Keratinocyte (primary cell): Measurements from ENCODE around the gene HMGCR. TPM values are rescaled to one million over a fixed set of nuclear protein-coding genes. Genes with fewer than 3 reads are reported as not detected.

Experiments used
- DNase-seq: peaks from one replicate; pipeline ENCODE4 v3.0.0-alpha.2; 2011; ENCODE audit warnings: low read depth, missing footprints, low spot score
- FAIRE-seq: peaks from 2 replicates; lab custom pipeline; 2011; peaks lifted over from hg19 to GRCh38; lab: Jason Lieb, UNC
- H2AFZ ChIP-seq: 2 replicates; pipeline ENCODE4 v1.6.0; 2012; ENCODE audit warnings: low read length, control low read depth, inconsistent platforms; ENCODE audit not compliant: control insufficient read depth
- H3K27ac ChIP-seq: 2 replicates; pipeline ENCODE4 v1.5.1; 2011; ENCODE audit warnings: low read length; ENCODE audit not compliant: control insufficient read depth, insufficient read depth
- H3K27me3 ChIP-seq: 3 replicates; pipeline ENCODE4 v1.6.0; 2011; ENCODE audit warnings: low read length; ENCODE audit not compliant: control insufficient read depth, insufficient read depth; ENCODE audit errors: extremely low read depth
- H3K36me3 ChIP-seq, 2 experiments: 2 replicates in 1 of 2; 3 replicates in 1 of 2; pipeline ENCODE4 v1.5.1; 2011; ENCODE audit warnings: low read length in 2 of 2, mild to moderate bottlenecking in 1 of 2; ENCODE audit not compliant: control insufficient read depth in 2 of 2, insufficient read depth in 2 of 2; ENCODE audit errors: extremely low read depth in 1 of 2
- H3K4me1 ChIP-seq: 3 replicates; pipeline ENCODE4 v1.5.1; 2011; ENCODE audit warnings: low read length; ENCODE audit not compliant: control insufficient read depth, insufficient read depth; ENCODE audit errors: extremely low read depth
- H3K4me2 ChIP-seq: 3 replicates; pipeline ENCODE4 v1.6.0; 2011; ENCODE audit warnings: low read depth, low read length; ENCODE audit not compliant: control insufficient read depth, insufficient read depth; ENCODE audit errors: extremely low read depth
- H3K4me3 ChIP-seq, 3 experiments: fragments of 200-600 bp in 1 of 3; sonication (generic) in 1 of 3; 2 replicates in 2 of 3; 3 replicates in 1 of 3; pipeline ENCODE4 v1.5.1; 2011 to 2016; ENCODE audit warnings: low read length in 3 of 3, mild to moderate bottlenecking in 3 of 3, control low read depth in 2 of 3, inconsistent platforms in 1 of 3, low read depth in 1 of 3, mixed read lengths in 1 of 3, mixed run types in 1 of 3, moderate library complexity in 1 of 3; ENCODE audit not compliant: control insufficient read depth in 2 of 3, insufficient read depth in 2 of 3; ENCODE audit errors: extremely low read depth in 1 of 3
- H3K79me2 ChIP-seq: 2 replicates; pipeline ENCODE4 v1.6.0; 2012; ENCODE audit warnings: low read length; ENCODE audit not compliant: control insufficient read depth, insufficient read depth
- H3K9ac ChIP-seq: 3 replicates; pipeline ENCODE4 v1.6.0; 2011; ENCODE audit warnings: low read length; ENCODE audit not compliant: control insufficient read depth, insufficient read depth; ENCODE audit errors: extremely low read depth
- H3K9me1 ChIP-seq: 3 replicates; pipeline ENCODE4 v1.6.0; 2011; ENCODE audit warnings: low read length; ENCODE audit not compliant: control insufficient read depth, insufficient read depth; ENCODE audit errors: extremely low read depth
- H3K9me3 ChIP-seq: 2 replicates; pipeline ENCODE4 v1.5.1; 2012; ENCODE audit warnings: low read depth, low read length; ENCODE audit not compliant: control insufficient read depth
- H4K20me1 ChIP-seq: 3 replicates; pipeline ENCODE4 v1.6.0; 2011; ENCODE audit warnings: low read length; ENCODE audit not compliant: control insufficient read depth, insufficient read depth; ENCODE audit errors: extremely low read depth
- CTCF ChIP-seq, 3 experiments: IDR thresholded peaks in 1 of 3; conservative IDR thresholded peaks in 1 of 3; optimal IDR thresholded peaks in 1 of 3; 2 replicates in 2 of 3; 3 replicates in 1 of 3; pipeline versions ENCODE3 to v1.5.1; 2011; ENCODE audit warnings: low read length in 3 of 3, mild to moderate bottlenecking in 3 of 3, moderate library complexity in 2 of 3, control low read depth in 1 of 3, inconsistent platforms in 1 of 3; ENCODE audit not compliant: insufficient read depth in 2 of 3; ENCODE audit errors: extremely low read depth in 1 of 3
- EZH2 ChIP-seq: IDR thresholded peaks from one replicate; pipeline ENCODE4 v1.6.1; 2012; ENCODE audit warnings: inconsistent platforms, mild to moderate bottlenecking, low read length, moderate library complexity
- dilution Hi-C: fragments of 300-500 bp; cut with MboI; formaldehyde crosslinking; loops from one replicate; pipeline ENCODE4 v1.7.0; 2020; ENCODE audit warnings: low sequenced_read_pairs; ENCODE audit not compliant: extremely low pct_ligation_motif_present
- polyA plus RNA-seq, 5 experiments: library from polyadenylated mRNA; depleted of rRNA in 3 of 5; stranded (reverse) in 3 of 5; stranded (forward) in 1 of 5; unstranded in 1 of 5; fragments of >200 nt; gene quantifications; 1 replicate in 1 of 5; 2 replicates in 3 of 5; 3 replicates in 1 of 5; pipeline versions ENCODE4 v1.2.1 to v1.2.3, GENCODE V29; 2011 to 2012; ENCODE audit warnings: missing spikeins in 2 of 5, low read depth in 1 of 5, low replicate concordance in 1 of 5

Gene HMGCR
- polyA plus RNA-seq, 1 donor (not counting 4 experiments of a cell fraction or from before 2014, with no cell fraction given) = 181 TPM

DNA sequence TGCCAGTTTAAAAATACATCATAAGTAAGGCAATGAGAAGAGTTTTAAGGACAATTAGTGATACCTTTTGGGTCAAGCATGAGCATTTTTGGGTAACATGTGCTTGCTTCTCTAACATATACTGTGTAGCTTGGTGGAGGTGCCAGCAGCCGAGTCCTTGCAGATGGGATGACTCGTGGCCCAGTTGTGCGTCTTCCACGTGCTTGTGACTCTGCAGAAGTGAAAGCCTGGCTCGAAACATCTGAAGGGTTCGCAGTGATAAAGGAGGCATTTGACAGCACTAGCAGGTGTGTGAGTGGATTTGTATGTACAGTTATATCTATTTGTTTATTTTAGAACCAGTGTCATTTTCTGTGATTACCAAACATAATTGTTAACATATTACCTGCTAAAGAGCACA, 18.2 kb downstream of the HMGCR start:
- Histone ChIP-seq H3K9me1 (no peaks in the 10 kb centered on the region), H3K9me3 (no peaks in the 10 kb centered on the region), H3K9ac (no peak overlapping the region), H4K20me1 (no peaks in the 10 kb centered on the region), H2AFZ (no peak overlapping the region), H3K79me2 (peaks cover 15% of the 10 kb centered on the region), H3K4me2 (no peak overlapping the region), H3K27me3 (no peaks in the 10 kb centered on the region), H3K36me3 (peaks cover 41 to 56% of the 10 kb centered on the region in 2 experiments), H3K27ac (no peak overlapping the region), H3K4me3 (no peak overlapping the region), H3K4me1 (no peaks in the 10 kb centered on the region)
- no peak for TF ChIP-seq EZH2
- no peak for FAIRE-seq
- dilution Hi-C loops = no loop called here
- no peak for DNase-seq

DNA sequence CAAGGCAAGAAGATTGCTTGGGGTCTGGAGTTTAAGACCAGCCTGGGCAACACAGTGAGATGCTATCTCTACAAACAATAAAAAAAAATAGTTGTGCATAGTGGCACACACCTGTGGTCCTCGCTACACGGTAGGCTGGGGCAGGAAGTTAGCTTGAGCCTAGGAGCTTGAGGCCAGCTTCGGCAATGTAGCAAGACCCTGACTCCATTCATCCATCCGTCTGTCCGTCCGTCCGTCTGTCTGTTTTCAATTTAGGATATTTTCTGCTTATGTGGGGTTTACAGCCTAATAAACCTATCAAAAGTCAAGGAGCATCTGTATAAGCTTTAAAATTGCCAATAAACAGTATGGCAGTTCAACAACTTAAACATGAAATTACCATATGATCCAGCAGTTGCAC, 19.7 kb downstream of the HMGCR start:
- no peaks in the 10 kb centered on the region for H3K9me1 ChIP-seq
- H3K36me3 ChIP-seq = peaks cover 35 to 48% of the 10 kb centered on the region in 2 experiments
- H3K9ac ChIP-seq = no peak overlapping the region
- no peaks in the 10 kb centered on the region for H3K9me3 ChIP-seq
- no peaks in the 10 kb centered on the region for H4K20me1 ChIP-seq
- no peak overlapping the region for H3K4me3 ChIP-seq
- dilution Hi-C loops = no loop called here
- H3K27ac ChIP-seq = no peak overlapping the region
- DNase-seq (no peak), FAIRE-seq (no peak)
- H3K4me2 ChIP-seq = no peak overlapping the region
- H3K27me3 ChIP-seq = no peaks in the 10 kb centered on the region
- TF ChIP-seq EZH2 = no peak
- no peak for TF ChIP-seq CTCF (optimal IDR thresholded peaks at IDR 0.05 in 1 of 3, IDR thresholded peaks at IDR 0.05 in 1 of 3, conservative IDR thresholded peaks at IDR 0.05 in 1 of 3; ENCODE audit: extremely low read depth in 1 of 3, insufficient read depth in 2 of 3, low read length in 3 of 3)
- H2AFZ ChIP-seq = no peak overlapping the region
- H3K79me2 ChIP-seq = peaks cover 7% of the 10 kb centered on the region
- no peaks in the 10 kb centered on the region for H3K4me1 ChIP-seq

DNA sequence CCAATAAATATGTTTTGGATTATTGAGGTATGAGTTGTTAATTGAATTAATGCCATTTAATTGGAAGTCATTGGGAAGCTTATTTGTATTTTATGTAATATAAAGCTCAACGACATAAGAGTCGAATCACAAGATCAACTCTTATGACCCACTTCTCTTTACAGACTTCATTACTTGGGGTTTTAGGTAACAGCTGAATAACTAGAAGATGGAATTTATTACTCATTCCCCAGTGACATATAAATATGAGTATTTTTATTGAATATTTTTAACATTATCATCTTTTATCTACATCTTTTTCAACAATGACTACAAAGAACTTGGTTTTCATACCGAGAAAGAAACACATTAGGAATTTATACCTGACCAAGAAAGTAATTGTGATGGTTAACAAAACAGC, 21.1 kb downstream of the HMGCR start:
- TF ChIP-seq EZH2 = no peak
- TF ChIP-seq CTCF (optimal IDR thresholded peaks at IDR 0.05 in 1 of 3, IDR thresholded peaks at IDR 0.05 in 1 of 3, conservative IDR thresholded peaks at IDR 0.05 in 1 of 3; ENCODE audit: extremely low read depth in 1 of 3, insufficient read depth in 2 of 3, low read length in 3 of 3) = no peak
- FAIRE-seq = no peak
- H3K36me3 ChIP-seq = peaks cover 39 to 42% of the 10 kb centered on the region in 2 experiments

More for the DNA sequence above, 21.1 kb downstream of the HMGCR start:
- H3K9me1 ChIP-seq = no peaks in the 10 kb centered on the region
- no peaks in the 10 kb centered on the region for H3K27me3 ChIP-seq
- H3K9me3 ChIP-seq = no peaks in the 10 kb centered on the region
- H4K20me1 ChIP-seq = no peaks in the 10 kb centered on the region
- no peaks in the 10 kb centered on the region for H3K4me1 ChIP-seq
- no peak overlapping the region for H3K27ac ChIP-seq
- dilution Hi-C loops = no loop called here
- H3K9ac ChIP-seq = no peak overlapping the region
- no peak overlapping the region for H2AFZ ChIP-seq
- no peak for DNase-seq
- H3K4me2 ChIP-seq = no peak overlapping the region
- peaks cover 2% of the 10 kb centered on the region for H3K79me2 ChIP-seq
- H3K4me3 ChIP-seq = no peak overlapping the region
